IMR-90 (cell line): ENCODE measurements around the gene UGT1A10. TPM values are rescaled to one million over a fixed set of nuclear protein-coding genes. Genes with fewer than 3 reads are reported as not detected.

Source experiments
- ATAC-seq: fragments of 200-7000 bp; cut with Tn5 transposase; 2 replicates; pipeline ENCODE4 v1.9.1; 2020; ENCODE audit warnings: low read depth, mild to moderate bottlenecking, moderate library complexity
- BruUV-seq: library from RNA; stranded (reverse); fragments of 400-500 nt; replicated peaks from 2 replicates; lab custom pipeline; 2021; lab: Mats Ljungman, UMichigan
- CTCF ChIA-PET: fragments of 300-600 bp; formaldehyde crosslinking; extraction: SDS; loops from one replicate; lab custom pipeline; 2021; ENCODE audit warnings: antibody characterized with exemption; lab: Yijun Ruan, JAX
- POLR2A ChIA-PET: fragments of 300-600 bp; sonication (Branson Sonifier 250); formaldehyde crosslinking; loops from one replicate; lab custom pipeline; 2022; ENCODE audit warnings: antibody characterized with exemption; ENCODE audit not compliant: unreplicated experiment; lab: Charles Lee
- DNase-seq: peaks from one replicate; pipeline ENCODE4 v3.0.0; 2013
- H2AFZ ChIP-seq: replicated peaks from 2 replicates; pipeline ENCODE3; 2013; ENCODE audit warnings: low read length, mild to moderate bottlenecking; ENCODE audit not compliant: poor library complexity
- H2AK5ac ChIP-seq: 2 replicates; pipeline ENCODE4 v1.6.1; 2013; ENCODE audit warnings: low read depth, low read length, inconsistent platforms
- H2AK9ac ChIP-seq: replicated peaks from 2 replicates; pipeline ENCODE3; 2013; ENCODE audit warnings: mild to moderate bottlenecking, low read depth, low read length, moderate library complexity; ENCODE audit not compliant: poor library complexity
- H2BK120ac ChIP-seq: 2 replicates; pipeline ENCODE4 v1.6.1; 2013; ENCODE audit warnings: low read depth, low read length, inconsistent platforms
- H2BK15ac ChIP-seq: 3 replicates; pipeline ENCODE4 v1.6.1; 2013; ENCODE audit warnings: low read depth, low read length, inconsistent platforms
- H2BK20ac ChIP-seq: 2 replicates; pipeline ENCODE4 v1.6.1; 2013; ENCODE audit warnings: low read depth, mild to moderate bottlenecking, inconsistent platforms, low read length, moderate library complexity
- H2BK5ac ChIP-seq: 2 replicates; pipeline ENCODE4 v1.6.1; 2013; ENCODE audit warnings: mild to moderate bottlenecking, low read depth, low read length, inconsistent platforms; ENCODE audit not compliant: poor library complexity, severe bottlenecking
- H3K14ac ChIP-seq: replicated peaks from 2 replicates; pipeline ENCODE4 v1.6.1; 2013; ENCODE audit warnings: low read depth, low read length, inconsistent platforms
- H3K18ac ChIP-seq: 2 replicates; pipeline ENCODE4 v1.6.1; 2013; ENCODE audit warnings: low read depth, low read length, control low read depth
- H3K23ac ChIP-seq: 2 replicates; pipeline ENCODE4 v1.6.1; 2013; ENCODE audit warnings: low read depth, low read length, inconsistent platforms
- H3K27ac ChIP-seq: 2 replicates; pipeline ENCODE4 v1.5.1; 2013; ENCODE audit warnings: mild to moderate bottlenecking, control low read depth, low read length; ENCODE audit not compliant: insufficient read depth
- H3K27me3 ChIP-seq: 2 replicates; pipeline ENCODE4 v1.6.1; 2013; ENCODE audit warnings: low read length; ENCODE audit not compliant: control insufficient read depth, insufficient read depth
- H3K36me3 ChIP-seq: 2 replicates; pipeline ENCODE4 v1.6.1; 2013; ENCODE audit warnings: low read length, mixed read lengths; ENCODE audit not compliant: control insufficient read depth, insufficient read depth
- H3K4ac ChIP-seq: 2 replicates; pipeline ENCODE4 v1.6.1; 2013; ENCODE audit warnings: low read depth, low read length, inconsistent platforms
- H3K4me1 ChIP-seq: 2 replicates; pipeline ENCODE4 v1.6.1; 2013; ENCODE audit warnings: low read length, mixed read lengths; ENCODE audit not compliant: control insufficient read depth, insufficient read depth
- H3K4me2 ChIP-seq: 2 replicates; pipeline ENCODE4 v1.6.1; 2013; ENCODE audit warnings: low read depth, mild to moderate bottlenecking, control low read depth, low read length, moderate library complexity
- H3K4me3 ChIP-seq: 2 replicates; pipeline ENCODE4 v1.5.1; 2013; ENCODE audit warnings: low read depth, mild to moderate bottlenecking, control low read depth, low read length, moderate library complexity; ENCODE audit not compliant: insufficient read depth
- H3K56ac ChIP-seq: 2 replicates; pipeline ENCODE4 v1.6.1; 2013; ENCODE audit warnings: low read length, inconsistent platforms; ENCODE audit not compliant: insufficient read depth; ENCODE audit errors: extremely low read depth
- H3K79me1 ChIP-seq, 2 experiments: 2 replicates each; pipeline ENCODE4 v1.6.1; 2013; ENCODE audit warnings: low read length in 2 of 2, inconsistent platforms in 1 of 2, low read depth in 1 of 2
- H3K9ac ChIP-seq: 2 replicates; pipeline ENCODE4 v1.6.1; 2013; ENCODE audit warnings: low read depth, low read length, control low read depth
- H3K9me1 ChIP-seq: 2 replicates; pipeline ENCODE4 v1.6.1; 2013; ENCODE audit warnings: low read length, inconsistent platforms; ENCODE audit not compliant: insufficient read depth
- H3K9me3 ChIP-seq: 2 replicates; pipeline ENCODE4 v1.6.1; 2013; ENCODE audit warnings: low read length; ENCODE audit not compliant: control insufficient read depth, insufficient read depth
- H4K20me1 ChIP-seq: 2 replicates; pipeline ENCODE4 v1.6.1; 2013; ENCODE audit warnings: low read length, inconsistent platforms; ENCODE audit not compliant: insufficient read depth
- H4K5ac ChIP-seq: 2 replicates; pipeline ENCODE4 v1.6.1; 2013; ENCODE audit warnings: mild to moderate bottlenecking, low read depth, low read length, control low read depth
- H4K8ac ChIP-seq, 2 experiments: 2 replicates each; pipeline ENCODE4 v1.6.1; 2013; ENCODE audit warnings: low read depth in 2 of 2, low read length in 2 of 2, control low read depth in 1 of 2, inconsistent platforms in 1 of 2
- H4K91ac ChIP-seq: 2 replicates; pipeline ENCODE4 v1.6.1; 2013; ENCODE audit warnings: low read depth, low read length, inconsistent platforms; ENCODE audit not compliant: insufficient read depth
- BHLHE40 ChIP-seq: fragments of 150-350 bp; IDR thresholded peaks from 2 replicates; pipeline ENCODE4 v1.6.1; 2016; ENCODE audit warnings: mild to moderate bottlenecking, low read depth, low read length
- CTCF ChIP-seq: conservative IDR thresholded peaks from 2 replicates; pipeline ENCODE4 v1.5.1; 2012; ENCODE audit warnings: mild to moderate bottlenecking, low read depth, low read length, improper control_type of control experiment
- FOS ChIP-seq: fragments of 150-350 bp; IDR thresholded peaks from 2 replicates; pipeline ENCODE4 v1.6.1; 2016; ENCODE audit warnings: low read depth, low read length
- MAFK ChIP-seq: IDR thresholded peaks from 2 replicates; pipeline ENCODE4 v1.6.1; 2012; ENCODE audit warnings: low read depth, low read length, improper control_type of control experiment
- NFE2L2 ChIP-seq: fragments of 150-350 bp; IDR thresholded peaks from 2 replicates; pipeline ENCODE4 v1.6.1; 2016; ENCODE audit warnings: low read depth, mild to moderate bottlenecking, low read length
- POLR2A ChIP-seq: IDR thresholded peaks from 2 replicates; pipeline ENCODE4 v1.6.1; 2012; ENCODE audit warnings: mild to moderate bottlenecking, low read depth, low read length
- RAD21 ChIP-seq: IDR thresholded peaks from 2 replicates; pipeline ENCODE4 v1.6.1; 2012; ENCODE audit warnings: low read length, improper control_type of control experiment
- RCOR1 ChIP-seq: IDR thresholded peaks from 2 replicates; pipeline ENCODE4 v1.6.1; 2012; ENCODE audit warnings: mild to moderate bottlenecking, low read length, improper control_type of control experiment; ENCODE audit not compliant: insufficient replicate concordance
- SMC3 ChIP-seq: fragments of 150-350 bp; IDR thresholded peaks from 2 replicates; pipeline ENCODE4 v1.6.1; 2016; ENCODE audit warnings: low read depth, mild to moderate bottlenecking, antibody characterized with exemption, low read length, moderate library complexity
- WGBS, 2 experiments: methylation state at CpG; one replicate each; pipeline versions ENCODE4 v1.1.5 to v1.1.7; 2013; ENCODE audit warnings: missing lambda C conversion rate in 2 of 2; ENCODE audit not compliant: insufficient read length in 1 of 2; ENCODE audit errors: extremely low coverage in 2 of 2; 5-methylcytosine and 5-hydroxymethylcytosine counted together
- dilution Hi-C: fragments of 300-500 bp; cut with HindIII; formaldehyde crosslinking; loops from one replicate; pipeline ENCODE4 v1.14.3; 2018; ENCODE audit warnings: low sequenced_read_pairs; ENCODE audit not compliant: unreplicated experiment
- in situ Hi-C: fragments of 300-500 bp; cut with MboI; formaldehyde crosslinking; loops from 3 replicates; pipeline ENCODE4 v1.14.3; 2019; ENCODE audit warnings: low sequenced_read_pairs, inconsistent platforms, mixed read lengths
- intact Hi-C: fragments of 100-400 bp; cut with micrococcal nuclease; formaldehyde crosslinking; loops from 2 replicates; pipeline ENCODE4 v1.10.0; 2022
- polyA plus RNA-seq, 3 experiments: library from polyadenylated mRNA; depleted of rRNA; stranded (reverse); fragments of >200 nt; gene quantifications; 2 replicates each; pipeline ENCODE4 v1.2.3, GENCODE V29; 2012; ENCODE audit warnings: low replicate concordance in 1 of 3
- total RNA-seq: library from RNA; depleted of rRNA; stranded (reverse); fragments of >200 nt; gene quantifications from 2 replicates; pipeline ENCODE4 v1.2.3, GENCODE V29; 2012
- TF ChIP-seq, protein P1 (sequence below): fragments of 150-350 bp; IDR thresholded peaks from 2 replicates; pipeline ENCODE4 v1.6.1; 2017; ENCODE audit warnings: mild to moderate bottlenecking, antibody characterized with exemption, low read length, low read depth

The UGT1A10 gene
- total and polyA plus RNA-seq, 2 of the 4 experiments (the other 2 are of a cell fraction), result not detected

- no peak within 1 kb of the TSS for H2AFZ ChIP-seq
- no peak within 1 kb of the TSS for H3K23ac ChIP-seq
- no peak within 1 kb of the TSS for H3K9ac ChIP-seq
- no peak within 1 kb of the TSS for H3K4me2 ChIP-seq
- no peak within 1 kb of the TSS for H4K5ac ChIP-seq
- ChIA-PET POLR2A (no interaction called here), CTCF (no interaction called here)
- no peak within 1 kb of the TSS for H3K27ac ChIP-seq
- no peak within 1 kb of the TSS for H2BK120ac ChIP-seq
- H4K91ac ChIP-seq, result no peak within 1 kb of the TSS
- no peak for TF ChIP-seq MAFK
- no peak for TF ChIP-seq FOS
- TF ChIP-seq SMC3, result no peak
- TF ChIP-seq RCOR1, result no peak
- TF ChIP-seq CTCF, result no peak
- no peak for TF ChIP-seq NFE2L2
- TF ChIP-seq, protein P1, sequence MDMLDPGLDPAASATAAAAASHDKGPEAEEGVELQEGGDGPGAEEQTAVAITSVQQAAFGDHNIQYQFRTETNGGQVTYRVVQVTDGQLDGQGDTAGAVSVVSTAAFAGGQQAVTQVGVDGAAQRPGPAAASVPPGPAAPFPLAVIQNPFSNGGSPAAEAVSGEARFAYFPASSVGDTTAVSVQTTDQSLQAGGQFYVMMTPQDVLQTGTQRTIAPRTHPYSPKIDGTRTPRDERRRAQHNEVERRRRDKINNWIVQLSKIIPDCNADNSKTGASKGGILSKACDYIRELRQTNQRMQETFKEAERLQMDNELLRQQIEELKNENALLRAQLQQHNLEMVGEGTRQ, result no peak
- TF ChIP-seq POLR2A, result no peak
- no peak for TF ChIP-seq RAD21
- no peak for TF ChIP-seq BHLHE40
- H4K8ac ChIP-seq, result no peak within 1 kb of the TSS
- no peak within 1 kb of the TSS for H3K14ac ChIP-seq
- H3K27me3 ChIP-seq, result no peaks in the 10 kb centered on the region
- no peaks in the 10 kb centered on the region for H3K79me1 ChIP-seq
- WGBS, 2 experiments, result no CpG with 5 or more reads among the region's 2 CpGs
- no TSS peak for BruUV-seq
- in situ Hi-C loops, result no loop called here
- H3K4ac ChIP-seq, result no peak within 1 kb of the TSS
- H2BK20ac ChIP-seq, result no peak within 1 kb of the TSS
- H3K56ac ChIP-seq, result no peak within 1 kb of the TSS
- H3K9me3 ChIP-seq, result peaks cover 3% of the 10 kb centered on the region; the same call in 1 of the 2 replicates
- DNase-seq, result no peak
- dilution Hi-C loops, result no loop called here
- no peak within 1 kb of the TSS for H3K4me3 ChIP-seq
- no peak within 1 kb of the TSS for H2BK15ac ChIP-seq
- H2AK5ac ChIP-seq, result no peak within 1 kb of the TSS
- ATAC-seq, result no peak
- intact Hi-C loops, result no loop called here
- no peak within 1 kb of the TSS for H2AK9ac ChIP-seq
- H2BK5ac ChIP-seq, result no peak within 1 kb of the TSS
- H3K18ac ChIP-seq, result no peak within 1 kb of the TSS
- H3K9me1 ChIP-seq, result no peaks in the 10 kb centered on the region
- no peaks in the 10 kb centered on the region for H4K20me1 ChIP-seq
- H3K36me3 ChIP-seq, result no peaks in the 10 kb centered on the region
- H3K4me1 ChIP-seq, result no peaks in the 10 kb centered on the region
These were observed 141.8 kb downstream of the UGT1A10 start, which contains the start of gene MROH2A for GRCh38 chr2:233778030-233778429. Gene MROH2A (plus strand): TSS chr2:233778330. CDS start chr2:233779359, 1,029 bp downstream.
